Cardiac muscle cell (in vitro differentiated cells and primary cell): ENCODE data around the gene CTU2. TPM values are rescaled to one million over a fixed set of nuclear protein-coding genes. Genes with fewer than 3 reads are reported as not detected.

Experiments used
- DNase-seq, 2 donors: peaks; one replicate each; pipeline versions ENCODE4 v3.0.0 to v3.0.0-alpha.2; 2010 to 2017; ENCODE audit warnings: low read depth in 1 of 2, low spot score in 1 of 2
- H3K27ac ChIP-seq: fragments of 200-600 bp; sonication (generic); 2 replicates; pipeline ENCODE4 v1.5.1; 2016
- H3K27me3 ChIP-seq: fragments of 200-600 bp; sonication (generic); 2 replicates; pipeline ENCODE4 v1.6.0; 2016; ENCODE audit warnings: control low read depth
- H3K36me3 ChIP-seq: fragments of 200-600 bp; sonication (generic); 2 replicates; pipeline ENCODE4 v1.5.1; 2016; ENCODE audit warnings: control low read depth
- H3K4me1 ChIP-seq: fragments of 200-600 bp; sonication (generic); 2 replicates; pipeline ENCODE4 v1.8.1; 2017; ENCODE audit warnings: low read depth, mild to moderate bottlenecking, mixed run types
- H3K4me3 ChIP-seq: fragments of 200-600 bp; sonication (generic); 2 replicates; pipeline ENCODE4 v1.5.1; 2016; ENCODE audit warnings: mild to moderate bottlenecking
- H3K9me3 ChIP-seq: fragments of 200-600 bp; sonication (generic); 2 replicates; pipeline ENCODE4 v1.5.1; 2017; ENCODE audit warnings: low read depth, mild to moderate bottlenecking, control low read depth
- polyA plus RNA-seq: library from polyadenylated mRNA; unstranded; fragments of >200 nt; fragmentation: Nextera tagmentation; extraction: Ambion mirVana; gene quantifications from 2 replicates; pipeline ENCODE4 v1.2.1, GENCODE V29; 2016
- total RNA-seq: library from RNA; depleted of rRNA; stranded (reverse); fragments of >200 nt; gene quantifications from 2 replicates; pipeline ENCODE4 v1.2.3, GENCODE V29; 2016
- TF ChIP-seq, protein P1 (sequence below): IDR thresholded peaks from 2 replicates; pipeline ENCODE4 v1.5.1; 2012; ENCODE audit warnings: low read depth, mild to moderate bottlenecking, low read length

Gene CTU2
- total RNA-seq (9.3 and 10.8 TPM in 2 replicates), polyA plus RNA-seq (9.2 and 13.8 TPM in 2 replicates)

DNA sequence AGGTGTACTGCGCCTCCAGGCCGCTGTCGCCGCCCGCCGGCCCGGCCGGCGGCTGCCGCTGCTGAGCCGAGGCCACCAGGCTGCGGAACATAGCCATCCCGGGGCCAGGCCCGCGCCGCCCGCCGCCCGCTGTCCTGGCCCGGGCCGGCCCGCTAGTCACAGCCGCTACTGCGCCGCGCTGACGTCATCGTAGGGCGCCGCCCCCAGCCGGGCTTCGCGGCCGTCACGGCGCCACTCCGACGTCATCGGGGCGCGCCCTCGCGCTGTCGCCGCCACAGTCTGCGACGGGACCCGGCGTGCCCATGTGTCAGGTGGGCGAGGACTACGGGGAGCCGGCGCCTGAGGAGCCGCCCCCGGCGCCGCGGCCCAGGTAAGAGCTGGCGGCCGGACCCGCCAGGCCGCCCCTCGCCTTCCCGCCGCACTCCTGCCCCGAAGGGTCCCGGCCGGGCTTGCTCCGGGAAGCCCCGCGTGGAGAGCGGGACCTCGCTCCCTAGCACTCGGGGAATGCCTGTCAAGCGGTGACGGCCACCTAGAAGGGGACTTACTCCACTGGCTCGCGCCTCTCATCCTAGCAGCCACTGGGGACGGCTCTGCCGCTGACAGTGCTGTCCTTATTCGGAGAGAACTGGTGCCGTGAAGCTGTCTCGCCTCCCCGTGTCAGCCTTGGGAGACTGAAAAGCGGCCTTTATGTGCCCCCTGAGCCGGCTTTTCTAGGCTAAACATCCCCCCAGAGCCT, at the start of gene CTU2, which contains the start of gene RNF166:
TSS of gene CTU2 (plus strand) at position 275 of the 736 bp plus-strand sequence. CDS start at position 303, 28 bp downstream.
TSS of gene RNF166 (minus strand) at position 180 of the 736 bp plus-strand sequence. CDS start at position 97, 83 bp downstream.
- TF ChIP-seq, protein P1, sequence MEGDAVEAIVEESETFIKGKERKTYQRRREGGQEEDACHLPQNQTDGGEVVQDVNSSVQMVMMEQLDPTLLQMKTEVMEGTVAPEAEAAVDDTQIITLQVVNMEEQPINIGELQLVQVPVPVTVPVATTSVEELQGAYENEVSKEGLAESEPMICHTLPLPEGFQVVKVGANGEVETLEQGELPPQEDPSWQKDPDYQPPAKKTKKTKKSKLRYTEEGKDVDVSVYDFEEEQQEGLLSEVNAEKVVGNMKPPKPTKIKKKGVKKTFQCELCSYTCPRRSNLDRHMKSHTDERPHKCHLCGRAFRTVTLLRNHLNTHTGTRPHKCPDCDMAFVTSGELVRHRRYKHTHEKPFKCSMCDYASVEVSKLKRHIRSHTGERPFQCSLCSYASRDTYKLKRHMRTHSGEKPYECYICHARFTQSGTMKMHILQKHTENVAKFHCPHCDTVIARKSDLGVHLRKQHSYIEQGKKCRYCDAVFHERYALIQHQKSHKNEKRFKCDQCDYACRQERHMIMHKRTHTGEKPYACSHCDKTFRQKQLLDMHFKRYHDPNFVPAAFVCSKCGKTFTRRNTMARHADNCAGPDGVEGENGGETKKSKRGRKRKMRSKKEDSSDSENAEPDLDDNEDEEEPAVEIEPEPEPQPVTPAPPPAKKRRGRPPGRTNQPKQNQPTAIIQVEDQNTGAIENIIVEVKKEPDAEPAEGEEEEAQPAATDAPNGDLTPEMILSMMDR: no peak
- H3K36me3 ChIP-seq: no peaks in the 10 kb centered on the region
- H3K4me1 ChIP-seq: peaks cover 5% of the 10 kb centered on the region
- H3K9me3 ChIP-seq: no peaks in the 10 kb centered on the region
- peak; percentile 90 to 95 for DNase-seq
- no peaks in the 10 kb centered on the region for H3K27me3 ChIP-seq
- H3K4me3 ChIP-seq: peak within 1 kb of the TSS; percentile 69
- peak within 1 kb of the TSS; percentile 46 for H3K27ac ChIP-seq

DNA sequence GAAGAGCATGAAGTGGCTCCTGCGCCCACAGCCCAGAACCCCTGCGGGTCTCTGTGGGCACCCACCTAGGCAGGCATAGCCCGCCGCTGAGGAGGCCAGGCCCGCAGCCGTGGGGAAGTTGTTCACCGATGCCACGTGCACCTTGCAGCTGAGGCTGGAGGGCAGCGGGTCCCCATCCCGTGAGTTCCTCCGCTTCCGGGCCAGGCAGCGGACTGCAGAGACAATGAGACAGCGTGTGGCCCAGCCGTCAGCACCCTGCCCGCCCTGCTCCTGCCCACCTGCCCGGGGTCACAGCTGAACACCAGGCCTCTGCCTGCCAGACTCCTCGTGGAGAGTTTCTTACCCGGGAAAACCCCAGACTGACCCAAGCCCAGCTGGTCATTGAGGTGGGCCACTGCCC, 48.9 kb upstream of the CTU2 start:
- Histone ChIP-seq H3K27ac (no peak overlapping the region), H3K36me3 (peaks cover 8% of the 10 kb centered on the region), H3K9me3 (no peaks in the 10 kb centered on the region), H3K27me3 (no peaks in the 10 kb centered on the region), H3K4me3 (no peak overlapping the region), H3K4me1 (peaks cover 4% of the 10 kb centered on the region)
- no peak for DNase-seq
- TF ChIP-seq, protein P1: no peak

DNA sequence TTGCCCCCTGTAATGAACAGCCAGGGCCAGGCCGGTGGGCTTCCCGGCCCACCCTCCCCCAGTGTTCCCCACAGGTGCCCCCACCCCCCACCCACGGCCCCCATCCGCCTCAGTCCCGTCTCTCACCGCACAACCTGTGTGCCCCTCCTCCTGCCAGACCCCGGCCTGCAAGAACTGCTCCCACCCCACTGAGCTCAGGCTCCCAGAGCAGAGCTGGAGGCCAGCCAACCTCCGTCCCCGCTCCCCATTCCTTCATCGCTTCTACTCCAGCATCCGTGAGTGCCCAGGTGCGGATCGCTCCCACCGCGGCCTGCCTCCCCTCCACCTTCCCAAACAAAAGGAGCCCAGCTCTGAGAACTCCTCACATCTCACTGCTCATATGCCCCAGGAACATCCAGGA, 47.6 kb upstream of the CTU2 start:
- Histone ChIP-seq H3K9me3 (no peaks in the 10 kb centered on the region), H3K36me3 (peaks cover 8% of the 10 kb centered on the region), H3K27ac (no peak overlapping the region), H3K27me3 (no peaks in the 10 kb centered on the region), H3K4me1 (peaks cover 4% of the 10 kb centered on the region), H3K4me3 (no peak overlapping the region)
- no peak for DNase-seq
- TF ChIP-seq, protein P1: no peak

DNA sequence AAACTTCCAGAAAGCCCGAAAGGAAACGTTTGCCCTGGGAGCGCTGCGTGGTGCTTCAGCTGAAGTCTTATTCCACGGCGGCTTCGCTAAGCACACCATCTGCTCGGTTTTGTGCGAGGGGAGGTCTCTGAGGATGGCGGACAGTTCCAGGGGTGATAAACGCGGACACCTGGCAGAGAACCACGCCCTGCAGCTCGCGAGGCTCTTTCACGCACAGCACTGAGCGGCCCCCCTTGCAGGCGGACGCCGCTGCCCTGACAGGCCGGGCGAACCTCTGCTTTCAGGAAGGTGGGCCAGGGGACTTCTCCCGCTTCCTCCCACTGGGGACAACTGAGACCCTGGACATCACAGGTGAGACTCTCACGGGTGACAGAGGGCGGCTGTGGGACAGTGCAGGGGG, 47.1 kb upstream of the CTU2 start:
- H3K27me3 ChIP-seq: no peaks in the 10 kb centered on the region
- peaks cover 8% of the 10 kb centered on the region for H3K36me3 ChIP-seq
- no peak for DNase-seq
- H3K9me3 ChIP-seq: no peaks in the 10 kb centered on the region
- H3K4me3 ChIP-seq: no peak overlapping the region
- TF ChIP-seq, protein P1: no peak
- no peak overlapping the region for H3K27ac ChIP-seq
- H3K4me1 ChIP-seq: peaks cover 4% of the 10 kb centered on the region

DNA sequence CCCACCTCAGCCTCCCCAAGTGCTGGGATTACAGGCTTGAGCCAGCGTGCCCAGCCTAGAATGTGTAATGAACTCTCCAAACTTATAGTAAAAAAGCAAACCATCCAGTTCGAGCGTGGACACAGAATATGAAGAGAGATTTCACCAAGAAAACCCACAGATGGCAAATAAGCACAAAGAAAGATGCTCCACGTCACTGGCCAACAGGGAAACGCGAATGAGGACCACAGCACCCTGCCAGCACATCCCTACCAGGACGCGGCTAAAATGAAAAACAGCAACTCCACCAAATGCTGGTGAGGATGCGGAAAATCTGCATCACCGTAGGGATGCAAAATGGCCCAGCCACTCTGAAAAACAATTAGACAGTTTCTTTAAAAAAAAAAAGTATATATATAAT, 44.8 kb upstream of the CTU2 start:
- no peak overlapping the region for H3K27ac ChIP-seq
- TF ChIP-seq, protein P1: no peak

More for the DNA sequence above, 44.8 kb upstream of the CTU2 start:
- Histone ChIP-seq H3K9me3 (no peaks in the 10 kb centered on the region), H3K36me3 (no peaks in the 10 kb centered on the region), H3K4me1 (peaks cover 4% of the 10 kb centered on the region), H3K4me3 (no peak overlapping the region), H3K27me3 (no peaks in the 10 kb centered on the region)
- no peak for DNase-seq
